GM12873 (cell line): ENCODE data around the gene SNX14.
A peak's percentile ranks its signal among the peaks of the same experiment; 100 is the strongest.

ENCODE experiments used
- TF ChIP-seq, protein P1 (sequence below): IDR thresholded peaks from 2 replicates; pipeline ENCODE4 v1.5.1; 2012; ENCODE audit warnings: low read depth, mild to moderate bottlenecking, moderate library complexity, low read length, control low read depth; ENCODE audit not compliant: insufficient read depth; ENCODE audit errors: missing control alignments

The SNX14 gene

DNA sequence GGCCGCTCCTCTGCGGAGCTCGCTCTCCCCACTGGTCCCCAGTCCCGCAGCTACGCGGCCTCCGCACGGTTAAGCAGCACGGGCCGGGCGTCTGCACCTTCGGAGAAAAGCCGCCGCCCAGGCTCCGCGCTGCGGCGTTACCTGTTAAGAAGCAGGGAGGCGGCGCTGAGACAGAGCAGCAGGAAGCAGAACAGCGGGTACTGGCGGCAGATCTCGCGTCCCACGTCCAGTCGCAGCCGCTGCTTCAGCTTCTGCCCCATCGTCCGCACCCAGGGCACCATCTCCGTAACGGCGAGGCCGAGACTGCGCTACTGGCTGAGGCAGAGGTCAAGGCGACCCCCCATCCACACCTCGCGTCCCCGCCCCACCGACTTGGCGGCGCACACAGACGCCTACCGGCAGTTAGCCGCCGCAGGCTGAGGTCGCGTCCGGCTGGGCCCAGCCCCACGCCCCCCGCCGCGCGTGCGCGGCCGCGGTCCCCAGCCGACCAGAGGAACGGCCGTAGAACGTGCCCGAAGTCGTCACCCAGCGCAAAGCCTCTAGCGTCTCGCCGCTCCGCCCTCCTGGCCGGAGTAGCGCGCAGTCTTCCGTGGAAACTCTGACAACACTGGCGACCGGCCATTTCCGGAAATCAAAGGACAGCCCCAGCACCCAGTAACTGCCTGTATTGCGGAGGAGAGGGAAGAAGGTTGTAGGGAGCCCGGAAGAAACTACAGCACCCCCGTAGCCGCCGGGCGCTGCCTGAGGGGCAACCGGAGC is at the start of gene SNX14:
TSS of gene SNX14 (minus strand) at position 421 of the 759 bp plus-strand sequence. CDS start at position 281, 140 bp downstream.
- TF ChIP-seq, protein P1, sequence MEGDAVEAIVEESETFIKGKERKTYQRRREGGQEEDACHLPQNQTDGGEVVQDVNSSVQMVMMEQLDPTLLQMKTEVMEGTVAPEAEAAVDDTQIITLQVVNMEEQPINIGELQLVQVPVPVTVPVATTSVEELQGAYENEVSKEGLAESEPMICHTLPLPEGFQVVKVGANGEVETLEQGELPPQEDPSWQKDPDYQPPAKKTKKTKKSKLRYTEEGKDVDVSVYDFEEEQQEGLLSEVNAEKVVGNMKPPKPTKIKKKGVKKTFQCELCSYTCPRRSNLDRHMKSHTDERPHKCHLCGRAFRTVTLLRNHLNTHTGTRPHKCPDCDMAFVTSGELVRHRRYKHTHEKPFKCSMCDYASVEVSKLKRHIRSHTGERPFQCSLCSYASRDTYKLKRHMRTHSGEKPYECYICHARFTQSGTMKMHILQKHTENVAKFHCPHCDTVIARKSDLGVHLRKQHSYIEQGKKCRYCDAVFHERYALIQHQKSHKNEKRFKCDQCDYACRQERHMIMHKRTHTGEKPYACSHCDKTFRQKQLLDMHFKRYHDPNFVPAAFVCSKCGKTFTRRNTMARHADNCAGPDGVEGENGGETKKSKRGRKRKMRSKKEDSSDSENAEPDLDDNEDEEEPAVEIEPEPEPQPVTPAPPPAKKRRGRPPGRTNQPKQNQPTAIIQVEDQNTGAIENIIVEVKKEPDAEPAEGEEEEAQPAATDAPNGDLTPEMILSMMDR: peak; percentile 14

GRCh38 chr6:85642774-85643536 is 49.3 kb upstream of the SNX14 start, which contains the start of gene SYNCRIP:
TSS of gene SYNCRIP (minus strand) at chr6:85642886. CDS start at chr6:85641439, 1,447 bp downstream.
- TF ChIP-seq, protein P1: no peak

DNA sequence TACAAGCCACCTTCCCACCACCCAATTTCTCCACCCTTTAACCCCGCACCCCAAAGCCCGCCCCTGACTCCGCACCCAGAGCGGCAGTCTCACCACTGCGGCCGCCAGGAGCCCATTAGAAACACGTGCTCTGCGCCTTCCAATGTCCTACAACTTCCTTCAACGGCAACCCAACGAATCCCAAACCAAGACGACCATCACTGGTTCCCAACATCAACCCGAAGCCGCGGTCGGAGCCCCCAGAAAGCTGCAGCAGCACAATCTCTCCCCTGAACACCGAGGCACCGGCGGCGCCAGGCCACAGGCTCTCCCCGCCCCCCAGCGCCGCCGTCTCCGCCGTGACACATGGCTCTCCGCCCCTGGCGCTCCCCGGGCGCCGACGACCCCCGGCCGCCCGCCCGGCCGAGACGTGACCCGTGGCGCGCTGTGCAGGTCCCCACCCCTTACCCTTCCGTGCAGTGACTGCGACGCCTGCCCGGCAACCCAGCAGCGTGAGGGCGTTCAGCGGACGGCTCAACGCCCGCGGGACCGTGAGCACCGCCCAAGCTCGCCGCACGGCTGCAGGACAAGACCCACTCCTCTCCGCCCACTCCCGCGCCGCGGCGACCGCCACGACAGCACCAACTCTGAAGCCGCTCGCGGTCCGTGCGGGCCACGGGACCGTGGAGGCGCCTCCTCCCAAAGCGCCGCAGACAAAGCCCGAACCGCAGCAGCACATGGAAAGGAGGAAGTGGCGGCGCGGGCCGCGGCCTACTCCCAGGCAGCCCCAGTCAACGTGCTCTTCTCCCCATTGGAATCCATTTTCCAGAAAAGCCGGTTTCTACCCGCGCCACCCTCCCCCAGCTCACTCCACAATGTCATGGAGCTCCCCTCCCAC is 48.5 kb upstream of the SNX14 start:
- TF ChIP-seq, protein P1: peak; percentile 0

DNA sequence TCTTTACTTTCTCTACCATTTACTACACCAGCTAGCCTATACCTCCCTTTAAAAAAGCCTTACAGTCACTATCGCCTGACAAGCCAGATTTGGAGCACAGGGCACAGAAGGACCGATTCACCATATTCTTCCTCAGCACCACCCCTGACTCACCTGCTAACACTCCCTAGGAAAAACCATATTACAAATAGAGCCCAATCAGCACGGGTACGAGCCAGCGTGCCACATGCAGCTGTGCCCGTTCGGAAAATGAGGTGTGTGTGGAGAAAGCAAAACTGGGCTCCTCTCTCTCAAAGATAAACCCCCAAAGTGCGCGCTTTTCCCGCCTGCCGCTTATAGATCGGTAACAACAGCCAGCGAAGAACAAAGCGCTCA is 47.9 kb upstream of the SNX14 start:
- TF ChIP-seq, protein P1: no peak

DNA sequence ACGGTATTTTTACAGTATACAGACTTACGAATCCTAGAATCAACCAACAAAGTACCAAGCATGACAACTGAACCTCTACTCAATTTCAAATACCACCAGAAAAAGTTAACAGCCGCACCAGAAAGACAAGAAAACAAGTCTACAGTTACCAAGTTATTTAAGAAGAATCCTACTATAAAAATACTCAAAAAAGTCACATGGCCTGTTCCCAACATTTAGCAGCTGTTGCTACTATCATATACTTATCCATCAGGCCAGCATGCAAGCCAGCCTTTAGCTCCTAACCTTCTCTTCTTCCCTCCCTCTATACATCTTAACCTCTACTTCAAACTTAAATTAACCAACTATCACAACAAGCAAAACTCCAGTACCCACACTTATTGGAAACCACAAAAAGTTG is 47.2 kb upstream of the SNX14 start:
- TF ChIP-seq, protein P1: no peak

DNA sequence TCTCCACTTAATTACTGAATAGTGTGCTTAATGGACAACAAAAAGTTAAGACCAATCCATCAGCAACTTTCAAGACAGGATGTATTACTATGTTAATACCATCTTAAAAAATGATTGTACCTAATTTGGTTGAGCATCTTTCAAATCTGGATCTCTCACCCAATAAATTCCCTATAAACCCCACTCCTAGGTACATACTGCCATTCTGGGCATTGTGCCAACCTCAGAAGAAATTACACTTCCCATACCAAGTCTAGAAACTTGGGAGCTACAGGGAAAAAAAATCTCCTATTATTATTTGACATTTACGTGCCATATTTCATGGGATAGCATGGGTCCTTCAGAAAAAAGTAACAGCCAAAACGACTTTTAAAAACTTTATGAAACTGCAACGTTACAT is 43.9 kb upstream of the SNX14 start:
- TF ChIP-seq, protein P1: no peak
